Activated CD8-positive, alpha-beta T cell treated with anti-CD3 and anti-CD28 coated beads for 36 hours (primary cell): ENCODE measurements around the gene SORCS2. TPM values are rescaled to one million over a fixed set of nuclear protein-coding genes. Genes with fewer than 3 reads are reported as not detected.

Source experiments
- ATAC-seq: fragments of 200-7000 bp; cut with Tn5 transposase; one replicate; pipeline ENCODE4 v1.10.0; 2021; ENCODE audit warnings: mild to moderate bottlenecking, moderate library complexity
- CTCF ChIA-PET: fragments of 350-600 bp; sonication (Branson Sonifier 250); formaldehyde crosslinking; loops from one replicate; lab custom pipeline; 2021; ENCODE audit warnings: antibody characterized with exemption; lab: Charles Lee
- POLR2A ChIA-PET: fragments of 350-600 bp; sonication (Branson Sonifier 250); formaldehyde crosslinking; loops from one replicate; lab custom pipeline; 2021; ENCODE audit warnings: antibody characterized with exemption; lab: Charles Lee
- DNase-seq: peaks from one replicate; pipeline ENCODE4 v3.0.0-alpha.2; 2020
- H3K27ac Mint-ChIP-seq: one replicate; pipeline ENCODE4 v1.8.0; 2021; ENCODE audit warnings: mild to moderate bottlenecking, mixed read lengths
- H3K27me3 Mint-ChIP-seq: one replicate; pipeline ENCODE4 v1.8.0; 2021; ENCODE audit warnings: mixed read lengths
- H3K36me3 Mint-ChIP-seq: one replicate; pipeline ENCODE4 v1.8.0; 2021; ENCODE audit warnings: low read depth, mixed read lengths
- H3K4me1 Mint-ChIP-seq: one replicate; pipeline ENCODE4 v1.8.0; 2021; ENCODE audit warnings: low read depth, mixed read lengths
- H3K4me3 Mint-ChIP-seq: one replicate; pipeline ENCODE4 v1.8.0; 2021; ENCODE audit warnings: mild to moderate bottlenecking, moderate library complexity, mixed read lengths
- H3K9me3 Mint-ChIP-seq: one replicate; pipeline ENCODE4 v1.8.0; 2021; ENCODE audit warnings: mixed read lengths
- CTCF ChIP-seq: fragments of 200-600 bp; IDR thresholded peaks from one replicate; pipeline ENCODE4 v1.8.0; 2022; ENCODE audit warnings: antibody characterized with exemption, mild to moderate bottlenecking
- intact Hi-C: fragments of 100-400 bp; cut with micrococcal nuclease; formaldehyde crosslinking; loops from one replicate; pipeline ENCODE4 v1.10.0; 2022
- total RNA-seq, 2 experiments: library from RNA; stranded (reverse); gene quantifications; one replicate each; pipeline ENCODE4 v1.2.3, GENCODE V29; 2021

SORCS2 gene
- total RNA-seq, 2 experiments from 2014 or later: 0.05 TPM; not detected in 1

GRCh38 chr4:7557456-7557855 is 365.1 kb downstream of the SORCS2 start:
- H3K36me3 Mint-ChIP-seq: peaks cover 2% of the 10 kb centered on the region
- H3K4me1 Mint-ChIP-seq: no peaks in the 10 kb centered on the region
- peaks cover 21% of the 10 kb centered on the region for H3K9me3 Mint-ChIP-seq
- intact Hi-C loops: no loop called here
- no peak overlapping the region for H3K27ac Mint-ChIP-seq
- no peak overlapping the region for H3K4me3 Mint-ChIP-seq
- H3K27me3 Mint-ChIP-seq: no peaks in the 10 kb centered on the region
- ChIA-PET POLR2A (no interaction called here), CTCF (no interaction called here)
- DNase-seq (no peak), ATAC-seq (no peak)
- no peak for TF ChIP-seq CTCF

- intact Hi-C loops: no loop called here
- Mint-ChIP-seq H3K9me3 (peaks cover 11% of the 10 kb centered on the region), H3K27me3 (no peaks in the 10 kb centered on the region), H3K4me3 (no peak overlapping the region), H3K4me1 (no peaks in the 10 kb centered on the region), H3K27ac (no peak overlapping the region), H3K36me3 (no peaks in the 10 kb centered on the region)
- CTCF ChIA-PET: no interaction called here
- DNase-seq: no peak
- POLR2A ChIA-PET: no interaction called here
- TF ChIP-seq CTCF: no peak
- no peak for ATAC-seq
These were observed 366.1 kb downstream of the SORCS2 start for GRCh38 chr4:7558436-7558835.

- H3K4me3 Mint-ChIP-seq: no peak overlapping the region
- ChIA-PET CTCF (no interaction called here), POLR2A (no interaction called here)
- no peak overlapping the region for H3K27ac Mint-ChIP-seq
- no peaks in the 10 kb centered on the region for H3K27me3 Mint-ChIP-seq
- H3K4me1 Mint-ChIP-seq: no peaks in the 10 kb centered on the region
- intact Hi-C loops: no loop called here
- no peak for DNase-seq
- no peak for ATAC-seq
- H3K36me3 Mint-ChIP-seq: no peaks in the 10 kb centered on the region
- no peak for TF ChIP-seq CTCF
- H3K9me3 Mint-ChIP-seq: peaks cover 4% of the 10 kb centered on the region
These were observed 367.0 kb downstream of the SORCS2 start for GRCh38 chr4:7559316-7559715.

GRCh38 chr4:7559741-7560395 is 367.5 kb downstream of the SORCS2 start:
- H3K27me3 Mint-ChIP-seq: no peaks in the 10 kb centered on the region
- peaks cover 4% of the 10 kb centered on the region for H3K9me3 Mint-ChIP-seq
- POLR2A ChIA-PET: no interaction called here
- no peak overlapping the region for H3K4me3 Mint-ChIP-seq
- TF ChIP-seq CTCF: no peak
- no peak overlapping the region for H3K27ac Mint-ChIP-seq
- H3K4me1 Mint-ChIP-seq: no peaks in the 10 kb centered on the region
- CTCF ChIA-PET: no interaction called here
- intact Hi-C loops: no loop called here
- no peak for DNase-seq
- no peaks in the 10 kb centered on the region for H3K36me3 Mint-ChIP-seq
- no peak for ATAC-seq

GRCh38 chr4:7561557-7561956 is 369.2 kb downstream of the SORCS2 start:
- intact Hi-C loops: no loop called here
- H3K4me3 Mint-ChIP-seq: no peak overlapping the region
- no peak for TF ChIP-seq CTCF
- H3K27ac Mint-ChIP-seq: no peak overlapping the region
- no peaks in the 10 kb centered on the region for H3K36me3 Mint-ChIP-seq
- POLR2A ChIA-PET: no interaction called here
- no peak for DNase-seq
- CTCF ChIA-PET: no interaction called here
- no peaks in the 10 kb centered on the region for H3K27me3 Mint-ChIP-seq
- no peak for ATAC-seq
- peaks cover 3% of the 10 kb centered on the region for H3K9me3 Mint-ChIP-seq
- no peaks in the 10 kb centered on the region for H3K4me1 Mint-ChIP-seq
